NCI-H69 (cell line): Measurements from ENCODE around the gene FBLIM1.
"Not testable (repeated sequence)": the region's sequence is repeated elsewhere in the genome, so short reads cannot be mapped to it uniquely, and the experiment has no call there.

Experiments
- DNase-seq: peaks from one replicate; lab custom pipeline; 2025; lab: John Stamatoyannopoulos, UW

FBLIM1 gene

GRCh38 chr1:15767941-15768340, 9.3 kb downstream of the FBLIM1 start:
- no peak for DNase-seq

GRCh38 chr1:15768388-15768787, 9.8 kb downstream of the FBLIM1 start:
- DNase-seq, result no peak

GRCh38 chr1:15770313-15770962, 11.8 kb downstream of the FBLIM1 start:
- no peak for DNase-seq

GRCh38 chr1:15771836-15772515, 13.4 kb downstream of the FBLIM1 start:
- no peak for DNase-seq

- DNase-seq, result no peak
Observed at GRCh38 chr1:15775706-15776105, 17.1 kb downstream of the FBLIM1 start.

- DNase-seq, result no peak
Observed at GRCh38 chr1:15777909-15778707, 19.5 kb downstream of the FBLIM1 start.

- DNase-seq, result no peak
Observed at GRCh38 chr1:15785683-15786082, 27.1 kb downstream of the FBLIM1 start.

- DNase-seq, result no peak
Observed at GRCh38 chr1:15786581-15786980, 28.0 kb downstream of the FBLIM1 start.

GRCh38 chr1:15788624-15789301, 30.2 kb downstream of the FBLIM1 start:
- DNase-seq, result no peak

- DNase-seq, result no peak
Observed at GRCh38 chr1:15796086-15796462, 37.5 kb downstream of the FBLIM1 start.

GRCh38 chr1:15797614-15798390, 39.2 kb downstream of the FBLIM1 start:
- DNase-seq, result no peak

GRCh38 chr1:15799004-15799867, 40.6 kb downstream of the FBLIM1 start:
- DNase-seq, result no peak

- DNase-seq, result peak; percentile 83
Observed at GRCh38 chr1:15799928-15800835, 41.6 kb downstream of the FBLIM1 start.

- DNase-seq, result no peak
Observed at GRCh38 chr1:15802234-15802965, 43.8 kb downstream of the FBLIM1 start.

- peak; percentile 53 for DNase-seq
Observed at GRCh38 chr1:15803380-15803779, 44.8 kb downstream of the FBLIM1 start.

GRCh38 chr1:15804060-15804459, 45.5 kb downstream of the FBLIM1 start:
- no peak for DNase-seq

GRCh38 chr1:15807121-15807520, 48.5 kb downstream of the FBLIM1 start:
- no peak for DNase-seq

- DNase-seq, result not testable (repeated sequence)
Observed at GRCh38 chr1:15807549-15807948, 49.0 kb downstream of the FBLIM1 start, which contains the start of gene UQCRHL. TSS of gene UQCRHL (minus strand) at chr1:15807649. CDS start at chr1:15807649, 0 bp downstream.

GRCh38 chr1:15808955-15809354, 50.4 kb downstream of the FBLIM1 start:
- no peak for DNase-seq
